ENCODE results near the gene HSPA1A.
"Not testable (repeated sequence)": the region's sequence is repeated elsewhere in the genome, so short reads cannot be mapped to it uniquely, and the experiment has no call there.

Gene HSPA1A

DNA sequence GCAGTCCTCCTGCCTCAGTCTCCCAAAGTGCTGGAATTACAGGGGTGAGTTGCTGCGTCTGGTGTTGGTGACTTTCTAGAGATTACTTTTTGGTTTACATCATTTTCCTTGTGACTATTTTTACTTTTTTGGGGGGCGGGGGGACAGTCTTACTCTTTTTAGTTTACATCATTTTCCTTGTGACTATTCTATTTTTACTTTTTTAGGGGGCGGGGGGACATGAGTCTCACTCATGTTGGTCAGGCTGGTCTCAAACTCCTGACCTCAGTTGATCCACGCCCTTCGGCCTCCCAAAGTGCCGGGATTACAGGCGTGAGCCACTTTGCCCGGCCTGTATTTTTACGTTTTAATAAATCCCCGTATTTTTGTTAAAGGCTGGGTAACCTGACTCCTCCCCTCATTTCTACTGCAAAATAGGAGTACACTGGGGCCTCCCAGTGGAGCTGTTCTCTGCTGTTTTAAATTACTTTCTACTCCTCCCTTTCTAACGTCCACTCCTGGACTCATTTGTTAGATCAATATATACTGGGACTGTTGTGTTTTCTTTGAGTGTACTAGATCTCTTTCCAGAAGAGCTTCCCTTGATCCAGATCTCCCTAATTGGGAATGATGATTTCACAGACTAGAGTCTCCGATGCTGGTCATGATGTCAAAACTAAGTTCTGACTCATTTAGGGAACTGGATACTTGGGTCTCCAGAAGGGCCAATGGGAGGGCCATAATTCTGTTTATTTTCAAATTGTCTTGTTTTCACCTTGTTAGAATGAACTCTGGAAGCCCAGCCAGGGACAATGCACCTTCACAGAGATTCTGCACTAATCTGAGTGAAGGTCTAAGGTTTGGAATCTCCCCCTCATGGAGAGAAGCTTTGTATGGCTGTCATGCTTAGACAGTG is 21.4 kb downstream of the HSPA1A start:
- no peak for DNase-seq

DNA sequence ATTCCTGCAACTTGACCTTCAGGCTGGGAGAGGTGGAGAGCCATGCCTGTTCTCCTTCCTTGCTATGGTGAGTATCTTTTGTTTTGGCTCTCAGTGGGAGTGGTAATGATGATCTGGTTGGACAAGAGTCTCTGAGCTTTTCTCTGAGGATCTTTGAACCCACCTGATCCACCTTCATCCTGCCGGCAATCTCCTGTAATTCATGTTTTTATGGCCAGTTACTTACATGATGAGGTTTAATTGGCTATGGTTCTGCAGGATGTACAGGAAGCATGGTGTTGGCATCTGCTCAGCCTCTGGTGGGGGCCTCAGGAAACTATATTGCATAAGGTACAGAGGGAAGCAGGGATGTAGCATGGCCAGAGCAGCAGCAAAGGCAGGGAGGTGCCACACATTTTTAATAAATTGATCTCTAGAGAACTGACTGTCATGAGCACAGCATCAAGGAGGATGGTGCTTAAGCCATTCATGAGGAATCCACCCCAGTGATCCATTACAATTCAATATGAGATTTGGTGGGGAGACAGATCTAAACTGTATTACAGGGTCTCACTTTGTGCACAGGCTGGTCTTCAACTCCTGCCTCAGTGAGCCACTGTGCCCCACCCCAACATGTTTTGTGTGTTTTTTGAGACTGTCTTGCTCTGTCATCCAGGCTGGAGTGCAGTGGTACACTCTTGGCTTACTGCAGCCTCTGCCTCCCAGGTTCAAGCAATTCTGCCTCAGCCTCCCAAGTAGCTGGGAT is 22.2 kb downstream of the HSPA1A start:
- DNase-seq, result no peak

DNA sequence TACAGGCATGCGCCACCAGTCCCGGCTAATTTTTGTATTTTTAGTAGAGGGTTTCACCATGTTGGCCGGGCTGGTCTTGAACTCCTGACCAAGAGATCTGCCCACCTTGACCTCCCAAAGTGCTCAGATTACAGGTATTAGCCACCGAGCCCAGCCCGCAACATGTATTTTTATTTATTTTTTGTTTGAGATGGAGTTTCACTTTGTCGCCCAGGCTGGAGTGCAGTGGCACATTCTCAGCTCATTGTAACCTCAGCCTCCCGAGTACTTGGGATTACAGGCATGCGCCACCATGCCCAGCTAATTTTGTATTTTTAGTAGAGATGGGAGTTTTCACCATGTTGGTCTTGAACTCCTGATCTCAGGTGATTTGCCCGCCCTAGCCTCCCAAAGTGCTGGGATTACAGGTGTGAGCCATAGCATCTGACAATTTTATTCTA is 22.8 kb downstream of the HSPA1A start:
- not testable (repeated sequence) for DNase-seq

DNA sequence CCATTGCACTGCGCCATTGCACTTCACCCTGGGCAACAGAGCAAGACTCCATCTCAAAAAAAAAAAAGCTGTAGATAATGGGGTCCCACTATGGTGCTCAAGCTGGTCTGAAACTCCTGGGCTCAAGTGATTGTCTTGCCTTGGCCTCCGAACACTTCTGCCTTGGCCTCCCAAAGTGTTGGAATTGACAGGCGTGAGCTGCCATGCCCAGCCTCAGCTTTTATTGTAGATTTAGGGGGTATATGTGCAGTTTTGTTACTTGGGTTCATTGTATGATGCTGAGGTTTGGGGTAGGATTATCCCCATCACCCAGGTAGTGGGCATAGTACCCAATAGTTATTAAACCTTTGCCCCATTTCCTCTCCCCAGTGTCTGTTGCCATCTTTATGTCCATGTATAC is 23.6 kb downstream of the HSPA1A start:
- no peak for DNase-seq

DNA sequence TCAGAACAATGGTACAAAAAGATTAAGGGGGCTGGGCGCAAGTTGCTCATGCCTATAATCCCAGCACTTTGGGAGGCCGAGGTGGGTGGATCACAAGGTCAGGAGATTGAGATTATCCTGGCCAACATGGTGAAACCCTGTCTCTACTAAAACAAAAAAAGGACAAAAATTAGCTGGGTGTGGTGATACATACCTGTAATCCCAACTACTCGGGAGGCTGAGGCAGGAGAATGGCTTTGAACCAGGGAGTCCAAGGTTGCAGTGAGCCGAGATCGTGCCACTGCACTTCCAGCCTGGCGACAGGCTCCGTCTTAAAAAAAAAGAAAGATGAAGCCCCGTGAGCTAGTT is 24.4 kb downstream of the HSPA1A start:
- DNase-seq, result not testable (repeated sequence)

DNA sequence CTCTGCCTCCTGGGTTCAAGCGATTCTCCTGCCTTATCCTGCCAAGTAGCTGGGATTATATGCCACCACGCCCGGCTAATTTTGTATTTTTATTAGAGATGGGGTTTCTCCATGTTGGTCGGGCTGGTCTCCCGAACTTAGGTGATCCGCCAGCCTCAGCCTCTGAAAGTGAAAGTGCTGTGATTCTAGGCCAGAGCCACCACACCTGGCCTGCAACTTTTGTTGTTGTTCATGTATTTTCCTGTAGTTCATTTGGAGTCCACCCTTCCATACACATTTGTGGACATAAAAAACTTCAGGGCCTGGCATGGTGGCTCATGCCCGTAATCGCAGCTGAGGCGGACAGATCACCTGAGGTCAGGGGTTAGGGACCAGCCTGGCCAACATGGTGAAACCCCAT is 26.7 kb downstream of the HSPA1A start:
- no peak for DNase-seq

DNA sequence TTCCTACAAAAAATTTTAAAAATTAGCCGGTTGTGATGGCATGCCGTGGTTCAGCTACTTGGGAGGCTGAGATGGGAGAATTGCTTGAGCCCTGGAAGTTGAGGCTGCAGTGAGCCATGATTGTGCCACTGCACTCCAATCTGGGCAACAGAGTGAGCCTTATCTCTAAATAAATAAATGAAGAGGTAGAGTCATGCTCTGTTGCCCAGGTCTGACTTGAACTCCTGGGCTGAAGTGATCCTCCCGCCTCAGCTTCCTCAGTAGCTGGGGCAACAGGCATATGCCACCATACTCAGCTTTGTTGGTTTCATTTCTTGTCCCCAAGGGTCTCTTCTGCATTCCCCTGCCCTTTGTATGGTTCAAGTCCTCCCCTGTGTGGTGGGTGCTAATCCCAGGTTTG is 29.2 kb downstream of the HSPA1A start:
- no peak for DNase-seq

DNA sequence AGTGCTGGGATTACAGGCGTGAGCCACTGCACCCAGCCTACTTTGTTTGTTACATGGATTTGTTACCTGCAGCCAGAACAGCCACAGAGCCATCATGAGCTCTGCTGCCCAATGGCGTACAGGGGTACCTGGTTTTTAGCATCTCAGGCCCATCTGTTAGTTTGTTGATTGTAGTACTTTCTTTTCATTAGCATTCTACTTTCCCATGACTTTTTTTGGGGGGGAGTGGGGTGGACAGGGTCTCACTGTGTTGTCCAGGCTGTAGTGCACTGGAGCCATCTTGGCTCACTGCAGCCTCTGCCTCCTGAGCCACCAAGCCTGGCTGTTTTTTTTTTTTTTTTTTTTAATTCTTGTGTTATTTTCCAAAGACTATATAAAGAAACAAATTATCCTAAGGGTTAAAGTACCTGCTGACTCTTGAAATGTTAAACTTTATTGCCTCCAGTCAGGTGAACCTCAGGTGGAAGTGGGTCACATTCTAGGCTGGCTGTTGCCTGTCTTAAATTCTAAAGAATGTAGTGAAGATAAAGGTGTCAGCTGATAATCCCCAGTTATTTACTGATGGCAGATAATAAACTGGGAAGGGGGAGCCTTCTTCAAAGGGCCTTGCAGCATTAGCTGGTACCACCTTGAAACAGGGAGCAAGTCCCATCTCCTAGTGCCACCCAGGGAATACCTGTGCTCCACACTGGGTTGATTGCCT is 32.1 kb downstream of the HSPA1A start:
- DNase-seq, result no peak

DNA sequence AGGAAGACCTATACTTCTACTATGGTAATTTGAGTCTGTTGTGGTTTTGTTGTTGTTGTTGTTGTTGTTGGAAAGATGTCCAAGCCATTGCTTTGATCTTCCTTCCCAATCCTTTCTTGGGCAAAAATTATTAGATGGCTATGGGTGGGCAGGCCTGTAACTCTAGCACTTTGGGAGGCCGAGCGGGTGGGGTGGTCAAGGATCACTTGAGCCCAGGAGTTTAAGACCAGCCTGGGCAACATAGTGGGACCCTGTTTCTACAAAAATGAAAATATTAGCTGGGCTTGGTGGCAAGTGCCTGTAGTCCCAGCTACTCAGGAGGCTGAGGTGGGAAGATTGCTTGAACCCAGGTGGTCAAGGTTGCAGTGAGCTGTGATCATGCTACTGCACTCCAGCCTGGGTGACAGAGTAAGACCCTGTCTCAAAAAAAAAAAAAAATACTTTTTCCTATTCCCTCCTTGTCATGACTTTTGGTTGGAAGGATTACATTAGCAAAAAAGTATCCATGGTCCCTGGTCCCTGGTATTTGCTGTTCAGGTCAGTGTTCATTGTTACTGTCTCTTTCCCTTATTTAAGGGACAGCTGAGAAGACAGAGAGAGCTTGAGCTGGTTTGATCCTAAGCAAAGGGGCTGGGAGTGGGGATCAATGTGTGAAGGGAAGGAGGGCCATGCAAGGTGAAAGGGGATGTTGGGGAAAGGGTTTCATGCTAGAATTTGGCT is 35.6 kb downstream of the HSPA1A start:
- no peak for DNase-seq

DNA sequence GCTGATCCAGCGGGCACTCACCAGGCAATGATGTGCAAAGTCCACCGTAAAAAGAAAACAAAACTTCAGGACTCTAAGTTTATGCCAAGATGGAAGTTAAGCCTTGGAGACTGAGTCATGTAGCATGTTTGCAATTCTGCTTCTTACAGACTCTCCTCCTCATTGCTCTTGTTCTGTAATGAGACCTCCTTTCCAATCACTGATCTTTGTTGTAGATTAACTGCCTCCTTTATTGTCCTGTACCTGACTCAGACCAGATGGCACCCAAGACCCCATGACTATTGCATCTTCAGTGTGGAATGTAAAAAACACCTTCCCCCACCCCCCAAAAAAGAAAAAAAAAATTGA is 36.1 kb downstream of the HSPA1A start:
- DNase-seq, result no peak

DNA sequence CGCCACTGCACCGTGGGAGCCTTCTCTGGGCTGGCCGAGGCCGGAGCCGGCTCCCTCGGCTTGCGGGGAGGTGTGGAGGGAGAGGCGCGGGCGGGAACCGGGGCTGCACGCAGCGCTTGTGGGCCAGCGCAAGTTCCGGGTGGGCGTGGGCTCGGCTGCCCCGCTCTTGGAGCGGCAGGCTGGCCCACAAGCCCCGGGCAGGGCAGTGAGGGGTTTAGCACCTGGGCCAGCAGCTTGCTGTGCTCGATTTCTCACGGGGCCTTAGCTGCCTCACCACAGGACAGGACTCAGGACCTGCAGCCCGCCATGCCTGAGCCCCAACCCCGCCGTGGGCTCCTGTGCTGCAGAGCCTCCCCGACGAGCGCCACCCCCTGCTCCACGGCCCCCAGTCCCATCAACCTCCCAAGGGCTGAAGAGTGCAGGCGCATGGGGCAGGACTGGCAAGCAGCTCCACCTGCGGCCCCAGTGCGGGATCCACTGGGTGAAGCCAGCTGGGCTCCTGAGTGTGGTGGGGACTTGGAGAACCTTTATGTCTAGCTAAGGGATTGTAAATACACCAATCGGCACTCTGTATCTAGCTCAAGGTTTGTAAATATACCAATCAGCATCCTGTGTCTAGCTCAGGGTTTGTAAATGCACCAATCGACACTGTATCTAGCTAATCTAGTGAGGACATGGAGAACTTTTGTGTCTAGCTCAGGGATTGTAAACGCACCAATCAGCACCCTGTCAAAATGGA is 36.8 kb downstream of the HSPA1A start:
- DNase-seq, result not testable (repeated sequence)

DNA sequence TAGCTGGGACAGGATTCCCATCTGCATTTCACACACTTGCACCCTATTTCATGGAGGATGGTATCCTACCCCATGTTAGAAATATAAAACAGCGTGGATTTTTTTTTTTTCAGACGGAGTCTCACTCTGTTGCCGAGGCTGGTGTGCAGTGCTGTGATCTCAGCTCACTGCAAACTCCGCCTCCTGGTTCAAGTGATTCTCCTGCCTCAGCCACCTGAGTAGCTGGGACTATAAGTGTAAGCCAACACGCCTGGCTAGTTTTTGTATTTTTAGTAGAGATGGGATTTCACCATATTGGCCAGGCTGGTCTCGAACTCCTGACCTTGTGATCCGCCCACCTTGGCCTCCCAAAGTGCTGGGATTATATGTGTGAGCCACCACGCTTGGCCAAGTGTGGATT is 42.4 kb downstream of the HSPA1A start:
- not testable (repeated sequence) for DNase-seq

DNA sequence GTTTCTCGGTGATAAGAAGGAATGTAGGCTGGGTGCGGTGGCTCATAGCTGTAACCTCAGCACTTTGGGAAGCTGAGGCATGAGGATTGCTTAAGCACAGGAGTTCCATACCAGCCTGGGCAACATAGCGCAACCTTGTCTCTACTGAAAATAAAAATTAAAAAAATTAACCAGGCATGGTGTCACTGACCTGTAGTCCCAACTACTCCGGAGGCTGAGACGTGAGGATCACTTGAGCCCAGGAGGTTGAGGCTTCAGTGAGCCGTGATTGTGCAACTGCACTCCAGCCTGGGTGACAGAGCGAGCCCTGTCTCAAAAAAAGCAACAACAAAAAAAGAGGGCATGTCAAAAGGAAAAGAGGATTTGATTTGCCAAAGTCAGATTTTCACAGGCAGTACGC is 43.4 kb downstream of the HSPA1A start:
- no peak for DNase-seq

DNA sequence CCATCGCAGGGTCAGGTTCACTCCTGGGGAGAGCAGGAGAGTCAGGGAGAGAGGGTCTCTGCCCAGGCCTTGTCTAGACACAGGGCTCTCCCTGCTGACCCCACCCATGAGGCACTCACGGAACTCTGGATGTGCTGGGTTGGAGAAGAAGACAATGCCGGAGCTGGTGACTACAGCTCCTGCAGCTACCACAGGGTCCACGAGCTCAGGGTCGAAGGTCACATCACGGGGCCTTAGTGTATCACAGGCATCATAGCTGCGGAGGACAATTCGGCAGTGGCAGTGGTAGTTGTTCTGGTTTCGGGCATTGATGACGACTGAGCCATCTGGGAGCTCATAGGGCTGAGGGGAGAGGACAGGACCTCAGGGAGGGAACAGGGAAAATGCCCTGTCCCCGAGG is 44.6 kb downstream of the HSPA1A start:
- no peak for DNase-seq

DNA sequence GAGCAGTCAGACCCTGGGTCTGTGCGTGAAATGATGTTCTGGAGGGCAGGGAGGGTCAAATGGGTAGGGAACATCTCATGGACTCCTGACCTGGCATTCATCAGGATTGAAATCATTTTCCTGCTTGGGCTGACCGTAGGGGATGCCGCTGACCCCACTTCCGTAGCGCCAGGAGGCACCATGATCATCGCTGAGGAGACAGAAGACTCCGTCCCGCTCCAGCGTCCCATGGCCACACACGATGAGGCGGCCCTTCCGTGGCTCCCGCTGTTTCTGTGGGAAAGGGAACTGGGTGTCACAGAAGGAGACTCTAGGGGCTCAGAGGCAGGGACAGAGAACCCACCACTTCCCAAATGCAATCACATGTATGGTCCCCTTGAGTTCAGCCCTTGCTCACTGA is 45.0 kb downstream of the HSPA1A start:
- no peak for DNase-seq

DNA sequence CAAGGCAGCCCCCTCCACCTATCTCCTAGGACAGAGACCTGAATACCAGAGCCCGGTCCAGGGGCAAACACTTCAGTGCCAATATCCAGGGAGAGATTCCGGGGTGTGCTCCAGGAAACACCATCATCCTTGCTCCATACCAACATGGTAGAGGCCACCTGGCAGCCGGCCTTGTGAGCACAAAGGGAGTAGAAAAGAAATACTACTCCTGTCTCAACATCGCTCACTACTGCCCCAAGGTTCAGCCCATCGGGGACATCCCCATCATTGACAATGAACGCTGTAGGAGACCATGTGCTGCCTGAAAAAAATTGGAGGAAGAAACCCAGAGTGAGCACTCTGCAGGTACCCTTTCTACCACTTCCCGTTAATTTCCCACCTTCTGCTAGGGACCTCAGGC is 45.8 kb downstream of the HSPA1A start:
- DNase-seq, result no peak

DNA sequence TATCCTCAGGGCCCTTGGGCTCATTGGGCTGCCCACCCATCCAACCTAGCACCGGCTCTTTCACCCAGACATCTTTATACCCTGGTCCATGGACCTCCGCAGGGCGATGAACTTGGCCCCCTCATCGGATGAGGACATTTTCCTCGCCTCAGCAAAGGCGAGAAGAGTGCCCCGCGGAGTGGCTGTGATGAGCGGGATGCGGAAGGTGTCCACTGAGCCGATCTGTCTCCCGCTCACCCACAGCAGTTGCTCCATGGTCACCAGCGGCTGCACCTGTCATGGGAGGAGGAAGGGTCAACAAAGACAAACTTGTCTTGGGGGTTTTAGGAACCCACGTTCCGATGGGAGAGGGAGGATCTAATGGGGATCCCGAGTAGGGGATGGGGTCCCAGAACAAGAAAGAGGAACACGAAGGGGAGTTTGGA is 46.6 kb downstream of the HSPA1A start:
- DNase-seq, result no peak

DNA sequence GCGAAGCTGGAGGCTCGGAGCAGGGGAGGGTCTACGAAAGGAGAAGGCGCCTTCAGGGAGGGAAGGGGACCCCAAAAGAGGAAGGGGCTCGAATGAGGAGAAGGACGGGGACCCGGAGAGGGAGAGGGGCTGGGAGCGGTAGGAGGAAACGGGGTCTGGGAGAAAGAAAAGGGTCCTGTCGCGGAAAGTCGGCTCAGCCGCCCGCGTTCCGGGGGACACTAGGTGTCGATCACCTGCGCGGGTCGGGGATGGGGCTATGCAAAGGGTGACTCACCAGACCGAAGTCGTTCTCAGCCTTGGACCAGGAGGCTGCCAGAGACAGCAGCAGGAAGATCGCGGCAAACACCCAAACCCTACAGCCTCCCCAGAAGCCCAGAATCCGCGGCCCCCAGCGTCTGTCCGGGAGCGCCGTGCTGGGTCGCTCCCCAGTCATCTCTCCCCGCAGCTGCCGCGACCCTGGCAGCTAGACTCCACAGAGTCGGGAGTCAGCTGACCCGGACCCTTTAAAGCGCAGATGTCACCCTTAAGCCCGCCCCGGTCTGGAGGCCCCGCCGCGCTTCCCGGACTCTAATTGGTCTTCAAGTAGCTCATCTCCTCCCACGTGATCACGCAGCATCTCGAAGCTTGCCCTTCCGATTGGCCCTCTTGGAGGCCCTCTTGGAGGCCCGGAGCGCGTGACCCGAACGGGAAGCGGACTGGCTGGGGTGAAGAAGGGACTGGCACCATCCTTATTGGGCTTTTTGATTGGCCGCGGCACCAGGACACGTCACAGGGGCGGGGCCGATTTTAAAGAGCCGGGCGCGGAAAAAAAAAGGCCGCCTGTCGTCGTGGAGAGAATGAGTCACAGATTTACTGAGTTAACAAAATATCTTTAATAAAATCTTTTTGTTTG is 47.2 kb downstream of the HSPA1A start, which contains the start of gene NEU1:
NEU1 (minus strand) TSS at position 478 of the 892 bp plus-strand sequence; CDS start at position 433, 45 bp downstream.
- DNase-seq, result peak; percentile 100

DNA sequence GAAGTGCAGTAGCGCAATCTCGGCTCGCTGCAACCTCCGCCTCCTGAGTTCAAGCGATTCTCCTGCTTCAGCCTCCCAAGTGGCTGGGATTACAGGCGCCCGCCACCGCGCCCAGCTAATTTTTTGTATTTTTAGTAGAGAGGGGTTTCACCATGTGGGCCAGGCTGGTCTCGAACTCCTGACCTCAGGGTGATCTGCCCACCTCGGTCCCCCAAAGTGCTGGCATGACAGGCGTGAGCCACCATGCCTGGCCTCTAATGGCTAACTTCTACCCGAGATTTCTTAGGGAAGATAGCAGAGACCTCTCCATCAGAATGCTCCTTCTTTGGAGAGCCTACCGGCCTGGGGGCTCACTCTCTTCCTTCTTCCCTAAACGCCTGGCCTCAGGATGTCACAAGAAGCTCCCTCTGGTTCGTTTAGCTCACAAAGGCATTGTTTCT is 48.8 kb downstream of the HSPA1A start:
- not testable (repeated sequence) for DNase-seq

DNA sequence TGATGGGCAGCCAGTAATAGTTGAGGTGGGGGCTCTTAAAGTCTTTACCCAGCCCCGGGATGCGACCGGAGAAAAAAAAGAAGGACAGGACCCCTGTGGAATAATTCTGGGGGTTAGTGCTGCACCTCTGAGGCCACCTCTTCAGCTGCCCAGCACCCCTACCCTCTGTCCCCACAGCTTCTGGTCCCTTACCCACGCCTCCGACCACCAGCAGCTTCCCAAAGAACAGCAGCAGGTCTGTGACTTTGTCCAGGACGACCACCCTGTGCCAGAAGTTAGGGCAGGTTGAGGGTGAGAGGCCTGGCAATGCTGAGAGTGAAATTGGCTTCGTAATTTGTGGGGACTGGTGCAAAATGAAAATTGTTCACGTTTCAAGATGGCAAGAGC is 49.5 kb downstream of the HSPA1A start:
- DNase-seq, result no peak

Data from NCI-H226 (cell line).